ENCODE measurements around the gene PXMP4.

GRCh38 chr20:33653900-33654596, 66.1 kb downstream of the PXMP4 start:
- TF ChIP-seq, protein P1, sequence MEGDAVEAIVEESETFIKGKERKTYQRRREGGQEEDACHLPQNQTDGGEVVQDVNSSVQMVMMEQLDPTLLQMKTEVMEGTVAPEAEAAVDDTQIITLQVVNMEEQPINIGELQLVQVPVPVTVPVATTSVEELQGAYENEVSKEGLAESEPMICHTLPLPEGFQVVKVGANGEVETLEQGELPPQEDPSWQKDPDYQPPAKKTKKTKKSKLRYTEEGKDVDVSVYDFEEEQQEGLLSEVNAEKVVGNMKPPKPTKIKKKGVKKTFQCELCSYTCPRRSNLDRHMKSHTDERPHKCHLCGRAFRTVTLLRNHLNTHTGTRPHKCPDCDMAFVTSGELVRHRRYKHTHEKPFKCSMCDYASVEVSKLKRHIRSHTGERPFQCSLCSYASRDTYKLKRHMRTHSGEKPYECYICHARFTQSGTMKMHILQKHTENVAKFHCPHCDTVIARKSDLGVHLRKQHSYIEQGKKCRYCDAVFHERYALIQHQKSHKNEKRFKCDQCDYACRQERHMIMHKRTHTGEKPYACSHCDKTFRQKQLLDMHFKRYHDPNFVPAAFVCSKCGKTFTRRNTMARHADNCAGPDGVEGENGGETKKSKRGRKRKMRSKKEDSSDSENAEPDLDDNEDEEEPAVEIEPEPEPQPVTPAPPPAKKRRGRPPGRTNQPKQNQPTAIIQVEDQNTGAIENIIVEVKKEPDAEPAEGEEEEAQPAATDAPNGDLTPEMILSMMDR (conservative IDR thresholded peaks at IDR 0.05; ENCODE audit: low read depth, low read length): no peak
- TF ChIP-seq EZH2 (IDR thresholded peaks at IDR 0.05; ENCODE audit: borderline replicate concordance, low read depth, low read length, poor library complexity, severe bottlenecking): no peak

All from A673 (cell line).